ENCODE data around the gene EED.

DNA sequence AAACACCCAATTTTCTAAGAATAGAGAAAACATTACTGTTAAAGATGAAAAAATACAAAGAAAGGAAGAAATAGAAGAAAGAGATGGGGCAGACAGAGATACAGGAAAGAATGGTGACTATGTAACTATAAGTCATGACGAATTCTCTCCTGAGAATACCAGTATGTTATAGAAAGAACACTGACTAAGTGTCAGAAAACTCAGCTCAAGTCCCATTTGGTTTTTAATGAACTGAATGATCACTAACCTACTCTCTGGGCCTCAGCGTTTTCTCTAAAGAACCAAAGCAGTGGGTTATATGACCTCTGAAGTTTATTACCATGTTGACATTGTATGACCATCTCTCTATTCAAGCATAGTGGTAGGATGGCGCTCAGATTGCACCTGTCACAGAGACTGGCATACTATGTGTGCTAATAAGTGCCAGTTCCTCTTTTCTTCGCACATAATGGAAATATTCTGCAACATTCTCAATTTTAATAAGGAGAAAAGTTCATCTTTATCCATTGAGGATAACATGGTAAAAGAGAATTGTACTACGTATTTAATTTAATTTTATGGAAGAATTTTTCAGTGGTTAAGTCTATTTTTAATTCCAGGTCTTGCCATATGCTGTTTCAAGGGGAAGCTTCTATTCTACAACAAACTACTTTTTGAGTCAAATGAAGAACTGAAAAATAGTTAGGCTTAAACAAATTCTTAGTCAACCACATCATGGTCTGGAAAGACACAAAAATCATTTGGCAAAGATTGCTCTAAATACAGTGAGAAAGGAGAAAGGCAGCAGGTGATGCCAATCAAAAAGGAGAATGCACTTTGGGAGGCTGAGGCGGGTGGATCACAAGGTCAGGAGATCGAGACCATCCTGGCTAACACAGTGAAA, 25.0 kb upstream of the EED start:
- TF ChIP-seq EZH2phosphoT487 (IDR thresholded peaks at IDR 0.05; ENCODE audit: insufficient read depth, low read depth) (no peak), EZH2 (IDR thresholded peaks at IDR 0.05; ENCODE audit: insufficient read depth, poor library complexity, severe bottlenecking) (no peak)

All from GM23248 (cell line).